ENCODE results near the gene OGFR. TPM values are rescaled to one million over a fixed set of nuclear protein-coding genes. Genes with fewer than 3 reads are reported as not detected.

Gene OGFR
- total RNA-seq, 4 donors from 2014 or later, result 32.1 to 54.1 (median 42.5) TPM

DNA sequence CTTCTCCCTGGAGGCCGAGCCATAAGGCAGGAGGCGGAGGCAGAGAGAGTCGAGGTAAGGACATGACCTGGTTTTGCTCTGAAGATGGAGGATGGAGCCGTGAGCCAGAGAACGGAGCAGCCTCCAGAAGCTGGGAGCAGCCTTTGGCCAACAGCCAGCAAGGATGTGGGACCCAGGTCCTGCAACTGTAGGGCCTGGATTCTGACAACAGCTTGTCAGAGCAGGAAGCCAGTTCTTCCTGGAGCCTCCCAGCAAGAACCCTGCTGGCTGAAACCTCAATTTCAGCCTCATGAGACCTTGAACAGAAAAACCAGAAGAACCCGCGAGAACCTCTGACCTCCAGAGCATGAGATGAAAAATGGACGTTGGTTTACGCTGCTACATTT is 21.7 kb upstream of the OGFR start:
- H3K9me3 ChIP-seq, result no peaks in the 10 kb centered on the region
- H3K36me3 ChIP-seq, result no peaks in the 10 kb centered on the region
- peaks cover 46% of the 10 kb centered on the region for H3K27me3 ChIP-seq
- DNase-seq (ENCODE audit: low spot score in 2 of 2), result no peak
- no peak overlapping the region for H3K27ac ChIP-seq
- no peak overlapping the region for H3K4me3 ChIP-seq
- WGBS, result 42% methylated on average over 9 of the region's 9 CpGs
- H3K4me1 ChIP-seq, result no peaks in the 10 kb centered on the region
- no peak for TF ChIP-seq EP300 (IDR thresholded peaks at IDR 0.05)

- WGBS, result 93% methylated on average over 6 of the region's 16 CpGs
- no peaks in the 10 kb centered on the region for H3K9me3 ChIP-seq
- H3K4me3 ChIP-seq, result no peak overlapping the region
- no peak overlapping the region for H3K27ac ChIP-seq
- no peaks in the 10 kb centered on the region for H3K4me1 ChIP-seq
- TF ChIP-seq POLR2A (IDR thresholded peaks at IDR 0.05) (no peak), EP300 (IDR thresholded peaks at IDR 0.05) (no peak), POLR2AphosphoS5 (IDR thresholded peaks at IDR 0.05) (no peak)
- TF ChIP-seq, protein P1, sequence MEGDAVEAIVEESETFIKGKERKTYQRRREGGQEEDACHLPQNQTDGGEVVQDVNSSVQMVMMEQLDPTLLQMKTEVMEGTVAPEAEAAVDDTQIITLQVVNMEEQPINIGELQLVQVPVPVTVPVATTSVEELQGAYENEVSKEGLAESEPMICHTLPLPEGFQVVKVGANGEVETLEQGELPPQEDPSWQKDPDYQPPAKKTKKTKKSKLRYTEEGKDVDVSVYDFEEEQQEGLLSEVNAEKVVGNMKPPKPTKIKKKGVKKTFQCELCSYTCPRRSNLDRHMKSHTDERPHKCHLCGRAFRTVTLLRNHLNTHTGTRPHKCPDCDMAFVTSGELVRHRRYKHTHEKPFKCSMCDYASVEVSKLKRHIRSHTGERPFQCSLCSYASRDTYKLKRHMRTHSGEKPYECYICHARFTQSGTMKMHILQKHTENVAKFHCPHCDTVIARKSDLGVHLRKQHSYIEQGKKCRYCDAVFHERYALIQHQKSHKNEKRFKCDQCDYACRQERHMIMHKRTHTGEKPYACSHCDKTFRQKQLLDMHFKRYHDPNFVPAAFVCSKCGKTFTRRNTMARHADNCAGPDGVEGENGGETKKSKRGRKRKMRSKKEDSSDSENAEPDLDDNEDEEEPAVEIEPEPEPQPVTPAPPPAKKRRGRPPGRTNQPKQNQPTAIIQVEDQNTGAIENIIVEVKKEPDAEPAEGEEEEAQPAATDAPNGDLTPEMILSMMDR (IDR thresholded peaks at IDR 0.05), result no peak
- no peak for DNase-seq (ENCODE audit: low spot score in 2 of 2)
- no peaks in the 10 kb centered on the region for H3K36me3 ChIP-seq
- peaks cover 31% of the 10 kb centered on the region for H3K27me3 ChIP-seq
Measured at GRCh38 chr20:62784497-62784896, 20.1 kb upstream of the OGFR start.

- Histone ChIP-seq H3K4me1 (no peaks in the 10 kb centered on the region), H3K9me3 (no peaks in the 10 kb centered on the region), H3K27ac (no peak overlapping the region), H3K27me3 (peaks cover 22% of the 10 kb centered on the region), H3K4me3 (no peak overlapping the region), H3K36me3 (no peaks in the 10 kb centered on the region)
- 52% methylated on average over 11 of the region's 11 CpGs for WGBS
- TF ChIP-seq, protein P1 (IDR thresholded peaks at IDR 0.05), result no peak
- TF ChIP-seq POLR2A (IDR thresholded peaks at IDR 0.05) (no peak), EP300 (IDR thresholded peaks at IDR 0.05) (no peak)
- no peak for DNase-seq (ENCODE audit: low spot score in 2 of 2)
Measured at GRCh38 chr20:62785393-62785792, 19.2 kb upstream of the OGFR start.

DNA sequence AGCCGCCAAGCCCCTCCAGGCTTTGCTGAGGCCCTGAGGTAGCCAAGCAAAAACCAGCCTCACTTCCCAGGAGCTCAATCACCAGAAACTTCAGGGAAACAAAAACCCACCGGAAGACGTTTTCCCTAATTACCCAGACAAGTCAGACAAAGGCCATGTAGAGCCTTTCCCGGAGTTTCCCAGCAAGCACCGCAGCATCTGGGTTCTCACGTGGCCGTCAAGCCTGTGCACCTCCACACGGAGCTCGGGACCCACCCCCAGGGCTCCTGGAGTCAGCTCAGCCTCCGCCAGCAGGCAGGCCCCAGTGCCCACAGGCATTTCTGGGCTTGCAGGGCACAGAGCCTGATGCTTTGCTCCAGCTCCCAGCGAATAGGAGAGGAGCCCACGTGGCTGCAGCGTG is 18.5 kb upstream of the OGFR start:
- 52% methylated on average over 6 of the region's 13 CpGs for WGBS

DNA sequence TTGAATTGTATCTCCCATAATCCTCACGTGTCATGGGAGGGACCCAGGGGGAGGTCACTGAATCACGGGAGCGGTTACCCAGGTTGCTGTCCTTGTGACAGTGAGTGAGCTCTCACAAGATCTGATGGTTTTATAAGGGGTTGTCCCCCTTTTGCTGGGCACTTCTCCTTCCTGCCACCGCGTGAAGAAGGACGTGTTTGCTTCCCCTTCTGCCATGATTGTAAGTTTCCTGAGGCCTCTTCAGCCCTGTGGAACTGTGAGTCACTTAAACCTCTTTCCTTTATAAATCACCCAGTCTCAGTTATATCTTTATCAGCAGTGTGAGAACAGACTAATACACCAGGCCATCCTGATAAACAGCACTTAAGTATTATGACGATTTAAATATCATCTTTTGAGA is 17.3 kb upstream of the OGFR start:
- TF ChIP-seq EP300 (IDR thresholded peaks at IDR 0.05) (no peak), POLR2A (IDR thresholded peaks at IDR 0.05) (no peak), POLR2AphosphoS5 (IDR thresholded peaks at IDR 0.05) (no peak)
- TF ChIP-seq, protein P1 (IDR thresholded peaks at IDR 0.05), result no peak
- H3K9me3 ChIP-seq, result no peaks in the 10 kb centered on the region
- peaks cover 16% of the 10 kb centered on the region for H3K27me3 ChIP-seq
- no peaks in the 10 kb centered on the region for H3K36me3 ChIP-seq
- no peak overlapping the region for H3K27ac ChIP-seq
- no peak for DNase-seq (ENCODE audit: low spot score in 2 of 2)
- no peak overlapping the region for H3K4me3 ChIP-seq
- WGBS, result 76% methylated on average over 7 of the region's 7 CpGs
- H3K4me1 ChIP-seq, result peaks cover 7% of the 10 kb centered on the region

More for the DNA sequence above, 18.5 kb upstream of the OGFR start:
- Histone ChIP-seq H3K4me1 (peaks cover 1% of the 10 kb centered on the region), H3K9me3 (no peaks in the 10 kb centered on the region), H3K4me3 (no peak overlapping the region), H3K36me3 (no peaks in the 10 kb centered on the region), H3K27me3 (peaks cover 16% of the 10 kb centered on the region), H3K27ac (no peak overlapping the region)
- TF ChIP-seq POLR2A (IDR thresholded peaks at IDR 0.05), result no peak
- TF ChIP-seq, protein P1 (IDR thresholded peaks at IDR 0.05), result no peak
- TF ChIP-seq POLR2AphosphoS5 (IDR thresholded peaks at IDR 0.05), result no peak
- no peak for TF ChIP-seq EP300 (IDR thresholded peaks at IDR 0.05)
- DNase-seq (ENCODE audit: low spot score in 2 of 2), result no peak

DNA sequence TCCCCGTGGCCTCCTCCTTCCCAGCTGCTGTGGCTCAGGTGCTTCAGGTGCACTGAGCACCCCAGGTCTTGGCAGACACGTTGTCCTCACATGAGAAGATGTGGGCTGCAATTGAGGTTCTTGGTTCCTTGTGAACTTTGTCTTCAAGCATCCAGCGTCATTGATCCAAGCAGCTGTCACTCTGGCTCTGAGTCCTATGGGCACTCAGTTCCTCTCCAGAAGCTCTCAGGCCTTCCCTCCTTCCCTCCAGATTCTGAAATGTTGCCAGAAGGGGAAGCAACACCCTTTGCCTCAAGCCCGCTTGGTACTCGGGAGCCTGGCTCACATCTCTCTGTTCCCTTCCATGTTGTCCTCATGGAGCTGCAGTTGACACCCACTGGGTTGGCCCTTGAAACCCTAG is 16.8 kb upstream of the OGFR start:
- Histone ChIP-seq H3K9me3 (no peaks in the 10 kb centered on the region), H3K36me3 (no peaks in the 10 kb centered on the region), H3K27ac (no peak overlapping the region), H3K4me1 (peaks cover 7% of the 10 kb centered on the region), H3K27me3 (peaks cover 16% of the 10 kb centered on the region), H3K4me3 (no peak overlapping the region)
- TF ChIP-seq POLR2A (IDR thresholded peaks at IDR 0.05), result no peak
- no peak for TF ChIP-seq EP300 (IDR thresholded peaks at IDR 0.05)
- TF ChIP-seq, protein P1 (IDR thresholded peaks at IDR 0.05), result no peak
- TF ChIP-seq POLR2AphosphoS5 (IDR thresholded peaks at IDR 0.05), result no peak
- DNase-seq (ENCODE audit: low spot score in 2 of 2), result no peak
- 60% methylated on average over 5 of the region's 5 CpGs for WGBS
